Activated CD4-positive, alpha-beta T cell treated with anti-CD3 and anti-CD28 coated beads, Interleukin-2, amount 50 U/mL, for 4 hours (primary cell): ENCODE data around the gene BCORL1.

ENCODE experiments used
- DNase-seq, 2 experiments: peaks; one replicate each; pipeline ENCODE4 v3.0.0-alpha.2; 2020

The BCORL1 gene

GRCh38 chrX:129982300-129983251 is at the start of gene BCORL1:
Gene BCORL1 (plus strand): TSS chrX:129982635. CDS start chrX:130005232, 22,597 bp downstream.
- DNase-seq: peak; percentile 82 to 86

GRCh38 chrX:129932821-129933321 is 49.6 kb upstream of the BCORL1 start:
- DNase-seq: no peak

GRCh38 chrX:129933700-129934099 is 48.7 kb upstream of the BCORL1 start:
- no peak for DNase-seq

GRCh38 chrX:129934461-129934860 is 48.0 kb upstream of the BCORL1 start:
- no peak for DNase-seq

- DNase-seq: no peak
Measured at GRCh38 chrX:129934952-129935351, 47.5 kb upstream of the BCORL1 start.

GRCh38 chrX:129938081-129938480 is 44.4 kb upstream of the BCORL1 start:
- DNase-seq: no peak

GRCh38 chrX:129939986-129940385 is 42.4 kb upstream of the BCORL1 start:
- no peak for DNase-seq

GRCh38 chrX:129940721-129941120 is 41.7 kb upstream of the BCORL1 start:
- DNase-seq: no peak

- DNase-seq: no peak
Measured at GRCh38 chrX:129945131-129945530, 37.3 kb upstream of the BCORL1 start.

GRCh38 chrX:129953334-129953648 is 29.1 kb upstream of the BCORL1 start:
- DNase-seq: no peak

GRCh38 chrX:129953881-129954280 is 28.6 kb upstream of the BCORL1 start:
- DNase-seq: no peak

- DNase-seq: no peak
Measured at GRCh38 chrX:129954804-129955203, 27.6 kb upstream of the BCORL1 start.

GRCh38 chrX:129955682-129956081 is 26.8 kb upstream of the BCORL1 start:
- no peak for DNase-seq

- no peak for DNase-seq
Measured at GRCh38 chrX:129956145-129956544, 26.3 kb upstream of the BCORL1 start.

GRCh38 chrX:129956765-129957164 is 25.7 kb upstream of the BCORL1 start:
- DNase-seq: no peak

GRCh38 chrX:129957241-129958082 is 25.0 kb upstream of the BCORL1 start:
- DNase-seq: no peak

GRCh38 chrX:129958083-129958465 is 24.4 kb upstream of the BCORL1 start:
- DNase-seq: no peak

- DNase-seq: no peak
Measured at GRCh38 chrX:129958814-129959492, 23.5 kb upstream of the BCORL1 start.

- no peak for DNase-seq
Measured at GRCh38 chrX:129959493-129959832, 23.0 kb upstream of the BCORL1 start.

GRCh38 chrX:129961180-129962083 is 21.0 kb upstream of the BCORL1 start:
- peak; percentile 31 to 36 for DNase-seq

- DNase-seq: no peak
Measured at GRCh38 chrX:129963729-129964128, 18.7 kb upstream of the BCORL1 start.

- DNase-seq: no peak
Measured at GRCh38 chrX:129965166-129965565, 17.3 kb upstream of the BCORL1 start.
